Breast epithelium (tissue), 3 donors: ENCODE measurements around the gene PGPEP1.
"Not testable (repeated sequence)": the region's sequence is repeated elsewhere in the genome, so short reads cannot be mapped to it uniquely, and the experiment has no call there.

ENCODE experiments used
- POLR2AphosphoS5 ChIP-seq, 3 donors: sonication (generic); formaldehyde crosslinking; IDR thresholded peaks; one replicate each; pipeline ENCODE4 v1.6.1; 2017; ENCODE audit warnings: antibody characterized with exemption in 3 of 3
- TF ChIP-seq, protein P1 (sequence below), 3 donors: fragments of 450-650 bp; IDR thresholded peaks; one replicate each; pipeline ENCODE4 v1.5.1; 2016 to 2017; ENCODE audit warnings: antibody characterized with exemption in 3 of 3, mild to moderate bottlenecking in 3 of 3, moderate library complexity in 3 of 3

DNA sequence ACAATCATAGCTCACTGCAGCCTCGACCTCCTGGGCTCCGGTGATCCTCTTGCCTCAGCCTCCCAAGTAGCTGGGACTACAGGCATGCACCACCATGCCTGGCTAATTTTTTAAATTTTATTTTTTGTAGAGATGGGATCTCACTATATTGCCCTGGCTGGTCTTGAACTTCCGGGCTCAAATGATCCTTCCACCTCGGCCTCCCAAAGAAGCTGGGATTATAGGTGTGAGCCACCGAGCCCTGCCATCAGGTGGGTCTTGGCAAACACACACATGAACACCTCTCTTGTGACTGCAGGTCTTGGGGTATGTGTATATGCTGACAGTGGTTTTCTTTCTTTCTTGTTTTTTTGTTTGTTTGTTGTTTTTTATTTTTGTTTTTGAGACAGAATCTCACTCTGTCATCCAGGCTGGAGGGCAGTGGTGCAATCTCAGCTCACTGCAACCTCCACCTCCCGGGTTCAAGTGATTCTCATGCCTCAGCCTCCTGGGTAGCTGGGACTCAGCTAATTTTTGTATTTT, 8.5 kb downstream of the PGPEP1 start:
- TF ChIP-seq POLR2AphosphoS5 (IDR thresholded peaks at IDR 0.05): not testable (repeated sequence)
- TF ChIP-seq, protein P1, sequence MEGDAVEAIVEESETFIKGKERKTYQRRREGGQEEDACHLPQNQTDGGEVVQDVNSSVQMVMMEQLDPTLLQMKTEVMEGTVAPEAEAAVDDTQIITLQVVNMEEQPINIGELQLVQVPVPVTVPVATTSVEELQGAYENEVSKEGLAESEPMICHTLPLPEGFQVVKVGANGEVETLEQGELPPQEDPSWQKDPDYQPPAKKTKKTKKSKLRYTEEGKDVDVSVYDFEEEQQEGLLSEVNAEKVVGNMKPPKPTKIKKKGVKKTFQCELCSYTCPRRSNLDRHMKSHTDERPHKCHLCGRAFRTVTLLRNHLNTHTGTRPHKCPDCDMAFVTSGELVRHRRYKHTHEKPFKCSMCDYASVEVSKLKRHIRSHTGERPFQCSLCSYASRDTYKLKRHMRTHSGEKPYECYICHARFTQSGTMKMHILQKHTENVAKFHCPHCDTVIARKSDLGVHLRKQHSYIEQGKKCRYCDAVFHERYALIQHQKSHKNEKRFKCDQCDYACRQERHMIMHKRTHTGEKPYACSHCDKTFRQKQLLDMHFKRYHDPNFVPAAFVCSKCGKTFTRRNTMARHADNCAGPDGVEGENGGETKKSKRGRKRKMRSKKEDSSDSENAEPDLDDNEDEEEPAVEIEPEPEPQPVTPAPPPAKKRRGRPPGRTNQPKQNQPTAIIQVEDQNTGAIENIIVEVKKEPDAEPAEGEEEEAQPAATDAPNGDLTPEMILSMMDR (IDR thresholded peaks at IDR 0.05): not testable (repeated sequence)
